ENCODE measurements around the gene FAM89B. TPM values are rescaled to one million over a fixed set of nuclear protein-coding genes. Genes with fewer than 3 reads are reported as not detected.

The FAM89B gene
- polyA plus RNA-seq, 1 experiment, result 28.8 TPM

DNA sequence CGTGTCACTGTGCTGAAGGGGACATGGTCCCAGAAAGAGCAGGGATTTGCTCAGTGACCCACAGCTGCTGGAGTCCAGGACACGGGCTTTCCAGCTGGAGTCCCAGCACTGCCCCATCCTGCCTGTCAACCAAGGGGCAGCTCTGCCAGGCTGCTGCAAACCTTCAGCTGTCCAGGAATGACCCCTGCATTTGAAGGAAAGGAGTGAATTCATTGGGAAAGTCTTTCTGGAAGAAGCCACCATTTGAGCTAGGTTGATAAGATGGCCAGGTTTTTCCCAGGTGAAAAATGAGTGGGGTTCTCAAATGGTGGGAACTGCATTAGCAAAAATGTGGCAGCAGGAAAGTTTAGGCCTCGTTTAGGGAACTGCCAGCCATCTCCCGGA lies 13.9 kb downstream of the FAM89B start:
- Histone ChIP-seq H3K27me3 (ENCODE audit: control insufficient read depth, insufficient read depth, low read length) (no peaks in the 10 kb centered on the region), H3K27ac (ENCODE audit: low read depth, low read length) (peak overlapping the region; percentile 21), H3K9me3 (ENCODE audit: control insufficient read depth, insufficient read depth, low read length) (no peaks in the 10 kb centered on the region), H3K4me3 (ENCODE audit: low read depth, low read length) (no peak overlapping the region)
- ChIA-PET CTCF (interaction anchor here (1.0 to 1.2 kb wide), 3 partner anchors 8 to 170 kb away, joined by 3 to 5 read pairs (median 4); no protein-coding TSS in a partner anchor), POLR2A (interaction anchor here (1.1 kb wide), 1 partner anchor 164 kb away, joined by 6 read pairs; the partner anchor contains the start of gene NEAT1)
- no peak for DNase-seq (ENCODE audit: low read depth, low spot score)
- no peak for TF ChIP-seq CTCF (IDR thresholded peaks at IDR 0.05; ENCODE audit: low read depth, low read length)

GRCh38 chr11:65586676-65587075 lies 14.3 kb downstream of the FAM89B start:
- Histone ChIP-seq H3K27ac (ENCODE audit: low read depth, low read length) (no peak overlapping the region), H3K27me3 (ENCODE audit: control insufficient read depth, insufficient read depth, low read length) (no peaks in the 10 kb centered on the region), H3K4me3 (ENCODE audit: low read depth, low read length) (no peak overlapping the region), H3K9me3 (ENCODE audit: control insufficient read depth, insufficient read depth, low read length) (no peaks in the 10 kb centered on the region)
- CTCF ChIA-PET, result interaction anchor here (1.1 to 1.2 kb wide), 2 partner anchors 45 to 171 kb away, joined by 3 to 5 read pairs; no protein-coding TSS in a partner anchor
- DNase-seq (ENCODE audit: low read depth, low spot score), result no peak
- POLR2A ChIA-PET, result interaction anchor here (0.8 to 1.1 kb wide), 2 partner anchors 78 to 164 kb away, joined by 3 to 6 read pairs; partner anchors contain the start of gene NEAT1
- TF ChIP-seq CTCF (IDR thresholded peaks at IDR 0.05; ENCODE audit: low read depth, low read length), result no peak

- CTCF ChIA-PET, result interaction anchor here (0.5 to 0.6 kb wide), 2 partner anchors 16 to 229 kb away, joined by 5 read pairs; partner anchors contain the start of gene FAM89B
Measured at GRCh38 chr11:65588199-65589054, 16.1 kb downstream of the FAM89B start.

DNA sequence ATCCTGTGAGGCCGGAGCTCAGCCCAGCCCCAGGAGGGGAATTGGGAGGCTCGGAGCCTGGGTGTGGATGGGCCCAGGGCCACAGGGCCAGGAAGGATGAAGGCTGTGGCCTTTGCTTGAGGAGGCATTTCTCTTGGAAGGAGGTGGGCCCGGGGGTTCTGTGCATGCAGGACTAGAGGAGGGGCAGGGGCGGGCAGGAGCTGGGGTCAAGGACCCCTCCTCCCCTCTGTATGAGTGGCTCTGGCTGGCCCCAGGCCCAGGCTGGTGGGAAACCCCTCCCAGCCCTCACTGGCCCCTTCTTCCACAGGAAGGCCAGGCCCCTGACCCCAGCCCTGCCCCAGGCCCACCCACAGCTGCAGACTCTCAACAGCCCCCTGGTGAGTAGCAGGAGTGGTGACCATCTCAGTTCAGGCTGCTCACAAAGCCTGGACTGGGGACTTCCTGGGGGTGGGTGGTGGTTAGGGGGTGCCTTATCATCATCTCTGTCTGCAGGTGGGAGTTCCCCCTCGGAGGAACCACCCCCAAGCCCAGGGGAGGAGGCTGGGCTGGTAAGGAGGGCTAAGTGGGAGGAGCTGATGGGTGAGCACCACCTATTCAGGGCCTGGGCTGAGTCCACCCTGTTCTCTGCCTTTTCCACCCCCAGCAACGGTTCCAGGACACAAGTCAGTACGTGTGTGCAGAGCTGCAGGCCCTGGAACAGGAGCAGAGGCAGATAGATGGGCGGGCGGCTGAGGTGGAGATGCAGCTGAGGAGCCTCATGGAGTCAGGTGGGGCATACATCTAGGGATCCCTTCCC lies 17.3 kb downstream of the FAM89B start:
- no peaks in the 10 kb centered on the region for H3K9me3 ChIP-seq (ENCODE audit: control insufficient read depth, insufficient read depth, low read length)
- no peak for DNase-seq (ENCODE audit: low read depth, low spot score)
- H3K4me3 ChIP-seq (ENCODE audit: low read depth, low read length), result no peak overlapping the region
- H3K27me3 ChIP-seq (ENCODE audit: control insufficient read depth, insufficient read depth, low read length), result no peaks in the 10 kb centered on the region
- POLR2A ChIA-PET, result interaction anchor here (0.7 to 1.1 kb wide), 2 partner anchors 64 to 177 kb away, joined by 3 to 4 read pairs; no protein-coding TSS in a partner anchor
- TF ChIP-seq CTCF (IDR thresholded peaks at IDR 0.05; ENCODE audit: low read depth, low read length), result no peak
- CTCF ChIA-PET, result interaction anchor here (1.0 to 1.5 kb wide), 3 partner anchors 12 to 49 kb away, joined by 3 to 5 read pairs (median 5); no protein-coding TSS in a partner anchor
- no peak overlapping the region for H3K27ac ChIP-seq (ENCODE audit: low read depth, low read length)

More at GRCh38 chr11:65588199-65589054, 16.1 kb downstream of the FAM89B start:
- H3K27me3 ChIP-seq (ENCODE audit: control insufficient read depth, insufficient read depth, low read length), result no peaks in the 10 kb centered on the region
- H3K4me3 ChIP-seq (ENCODE audit: low read depth, low read length), result no peak overlapping the region
- H3K9me3 ChIP-seq (ENCODE audit: control insufficient read depth, insufficient read depth, low read length), result no peaks in the 10 kb centered on the region
- peak; percentile 47 for TF ChIP-seq CTCF (IDR thresholded peaks at IDR 0.05; ENCODE audit: low read depth, low read length)
- DNase-seq (ENCODE audit: low read depth, low spot score), result no peak
- H3K27ac ChIP-seq (ENCODE audit: low read depth, low read length), result no peak overlapping the region
- POLR2A ChIA-PET, result interaction anchor here (1.3 kb wide), 1 partner anchor 48 kb away, joined by 4 read pairs; no protein-coding TSS in a partner anchor
